DMS114 treated with DMSO at 0.1 percent for 48 hours (cell line): Measurements from ENCODE around the gene BSDC1.
A peak's percentile ranks its signal among the peaks of the same experiment; 100 is the strongest.
"Not testable (repeated sequence)": the region's sequence is repeated elsewhere in the genome, so short reads cannot be mapped to it uniquely, and the experiment has no call there.

Source experiments
- DNase-seq: peaks from one replicate; lab custom pipeline; 2025; ENCODE audit not compliant: unreplicated experiment; lab: John Stamatoyannopoulos, UW

The BSDC1 gene

GRCh38 chr1:32361308-32361673, 33.0 kb downstream of the BSDC1 start:
- no peak for DNase-seq

DNA sequence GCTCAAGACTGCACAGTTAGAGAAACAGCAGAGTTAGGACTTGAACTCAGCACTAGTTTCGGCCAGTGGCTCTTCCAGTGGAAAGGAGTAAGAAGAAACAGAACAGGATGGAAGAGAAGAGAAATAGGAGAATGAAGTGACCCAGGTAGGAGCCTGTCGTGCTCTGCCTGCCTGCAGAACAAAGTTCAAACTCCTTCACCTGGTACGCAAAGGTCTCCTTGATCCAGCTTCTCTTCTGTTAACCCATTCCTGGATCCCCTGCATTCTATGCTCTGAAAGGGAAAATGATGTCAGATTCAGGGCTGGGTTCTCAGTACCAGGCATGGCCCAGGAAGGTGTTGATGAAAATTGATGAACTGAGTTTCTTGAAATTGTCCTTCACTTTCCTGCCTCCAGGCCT, 35.8 kb downstream of the BSDC1 start:
- no peak for DNase-seq

- no peak for DNase-seq
Measured at GRCh38 chr1:32357614-32358013, 36.6 kb downstream of the BSDC1 start.

GRCh38 chr1:32356478-32356877, 37.8 kb downstream of the BSDC1 start:
- no peak for DNase-seq

- not testable (repeated sequence) for DNase-seq
Measured at GRCh38 chr1:32355778-32356177, 38.5 kb downstream of the BSDC1 start.

DNA sequence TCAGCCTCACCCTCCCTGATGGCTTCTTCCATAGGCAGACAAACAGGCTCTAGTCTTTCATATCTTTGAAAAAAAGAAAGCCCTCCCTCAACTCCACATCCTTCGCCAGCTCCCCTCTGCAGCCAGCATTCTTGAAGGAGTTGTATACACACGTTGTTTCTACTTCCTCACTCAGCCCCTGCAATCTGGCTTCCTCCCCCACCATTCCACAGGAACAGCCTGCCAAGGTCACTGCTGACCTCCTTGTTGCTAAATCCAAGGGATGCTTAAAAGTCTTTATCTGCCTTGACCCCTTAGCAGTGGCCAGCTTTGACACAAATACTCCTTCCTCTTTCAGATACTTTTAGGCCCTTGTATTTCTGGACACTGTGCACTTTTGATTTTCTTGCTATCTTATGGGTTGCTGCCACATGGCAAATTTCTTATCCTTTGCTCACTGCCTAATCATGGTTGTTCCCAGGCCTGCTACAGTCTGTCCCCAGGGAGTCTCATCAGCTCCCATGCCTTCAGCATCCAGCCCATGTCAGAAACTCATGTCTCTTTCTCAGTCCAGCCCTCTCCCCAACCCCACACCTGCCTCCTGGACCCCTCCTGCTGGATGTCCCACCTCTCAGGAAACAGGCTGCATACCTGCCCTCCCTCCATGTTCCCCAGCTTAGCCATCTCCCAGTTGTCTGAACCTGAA, 40.2 kb downstream of the BSDC1 start:
- no peak for DNase-seq

DNA sequence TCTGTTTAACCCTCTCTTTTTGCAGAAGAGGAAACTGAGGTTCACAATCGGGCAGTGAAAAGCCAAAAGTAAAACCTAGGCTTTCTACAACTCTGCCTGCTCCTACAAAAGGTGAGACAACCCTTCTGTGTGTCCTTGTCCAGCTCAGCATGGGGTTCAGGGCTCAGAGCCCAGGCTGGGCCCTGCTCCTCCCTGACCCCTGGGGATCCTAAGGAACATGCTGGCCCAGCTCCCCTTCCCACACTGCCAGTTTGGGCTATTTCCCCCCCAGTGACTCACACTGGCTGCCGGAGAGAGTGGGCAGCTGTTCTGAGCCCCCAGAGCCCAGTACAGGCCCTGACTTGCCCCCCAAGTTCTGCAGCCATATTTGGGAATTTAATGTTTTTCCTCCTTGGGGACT, 40.8 kb downstream of the BSDC1 start:
- DNase-seq: no peak

GRCh38 chr1:32352831-32353383, 41.3 kb downstream of the BSDC1 start:
- no peak for DNase-seq

GRCh38 chr1:32352239-32352745, 41.9 kb downstream of the BSDC1 start:
- DNase-seq: no peak

- peak; percentile 83 for DNase-seq
Measured at GRCh38 chr1:32351399-32352238, 42.6 kb downstream of the BSDC1 start.

DNA sequence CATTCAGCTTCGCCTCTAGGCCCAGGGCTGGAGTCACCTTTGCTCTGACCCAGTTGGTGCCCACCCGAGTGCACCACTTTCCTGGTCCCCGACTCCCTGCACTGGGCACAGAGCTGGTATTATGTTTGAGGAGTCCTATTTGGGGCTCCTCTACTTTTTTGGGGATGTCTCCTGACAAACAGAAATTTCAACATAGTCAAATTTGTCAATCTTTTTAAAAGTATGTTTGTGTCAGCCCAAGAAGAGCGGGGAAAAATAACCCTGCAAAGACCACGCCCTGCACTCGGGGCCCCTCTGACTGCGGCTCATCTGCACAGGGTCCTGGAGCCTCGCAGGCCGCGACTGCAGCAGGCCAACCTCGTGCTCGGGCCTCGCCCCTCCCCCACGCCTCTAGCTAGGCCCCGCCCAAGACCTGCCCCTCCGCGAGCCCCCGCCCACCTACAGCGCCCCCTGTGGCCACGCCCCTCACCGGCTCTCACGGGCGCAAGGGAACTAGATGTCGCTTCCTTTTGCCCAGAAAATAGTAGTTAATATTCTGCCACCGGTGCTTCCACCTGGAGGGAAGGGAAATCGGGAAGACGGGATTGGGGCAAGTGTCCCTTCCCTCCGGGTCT, 43.3 kb downstream of the BSDC1 start:
- no peak for DNase-seq

DNA sequence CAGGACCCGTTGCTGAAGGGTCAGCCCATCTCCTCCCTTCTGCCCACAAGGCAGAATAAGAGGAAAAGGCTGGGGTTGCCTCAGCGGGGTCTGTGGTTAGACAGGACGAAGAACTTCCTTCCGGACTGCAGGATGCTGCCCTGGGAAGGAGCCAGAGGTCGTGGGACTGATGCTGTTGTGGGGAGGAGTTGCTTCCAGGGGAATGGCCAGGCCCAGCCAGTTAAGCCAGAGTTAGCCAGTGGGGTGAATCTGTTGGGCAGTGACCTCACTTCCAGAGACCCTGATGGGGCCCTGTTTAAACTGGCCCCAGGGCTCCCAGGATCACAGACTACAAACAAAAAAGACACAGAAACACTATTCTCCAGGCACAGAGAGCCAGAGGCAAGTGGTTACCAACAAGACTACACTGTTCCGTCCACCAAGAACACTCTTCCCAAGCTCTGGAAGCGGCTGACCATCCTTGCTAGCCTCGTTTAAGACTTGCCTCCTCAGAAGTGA, 45.0 kb downstream of the BSDC1 start:
- no peak for DNase-seq

DNA sequence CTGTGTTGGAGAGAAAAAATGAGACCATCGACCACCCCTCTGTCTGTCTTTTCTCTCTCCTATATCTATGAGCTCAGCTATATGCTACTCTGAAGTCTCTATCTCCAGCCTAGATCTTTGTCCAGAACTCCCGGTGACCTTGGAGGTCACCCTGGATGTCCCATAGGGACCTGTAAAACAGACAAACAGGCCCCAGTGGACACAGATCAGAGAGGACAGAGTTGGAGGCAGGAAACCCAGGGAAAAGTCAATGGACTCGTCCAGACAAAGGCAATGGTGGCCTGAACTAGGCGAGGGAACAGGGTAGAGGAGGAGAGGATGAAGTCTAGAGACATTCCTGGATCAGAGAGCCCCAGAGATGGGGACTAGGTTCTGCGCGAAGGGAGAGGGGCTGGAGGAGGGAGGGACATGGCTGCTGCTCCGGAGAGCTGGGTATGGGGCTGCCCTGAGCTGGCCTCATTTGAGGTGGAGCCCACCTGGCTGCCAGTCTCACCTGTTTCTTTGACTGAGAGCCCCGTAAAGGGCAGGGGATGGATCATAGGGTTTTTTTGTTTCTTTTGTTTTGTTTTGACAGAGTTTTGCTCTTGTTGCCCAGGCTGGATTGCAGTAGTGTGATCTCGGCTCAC, 47.6 kb downstream of the BSDC1 start:
- DNase-seq: no peak

- no peak for DNase-seq
Measured at GRCh38 chr1:32345289-32345827, 48.9 kb downstream of the BSDC1 start.

GRCh38 chr1:32342704-32343103, 51.5 kb downstream of the BSDC1 start:
- no peak for DNase-seq

- DNase-seq: no peak
Measured at GRCh38 chr1:32341971-32342370, 52.3 kb downstream of the BSDC1 start.

GRCh38 chr1:32341186-32341757, 53.0 kb downstream of the BSDC1 start:
- DNase-seq: no peak

GRCh38 chr1:32339363-32339978, 54.8 kb downstream of the BSDC1 start:
- no peak for DNase-seq

DNA sequence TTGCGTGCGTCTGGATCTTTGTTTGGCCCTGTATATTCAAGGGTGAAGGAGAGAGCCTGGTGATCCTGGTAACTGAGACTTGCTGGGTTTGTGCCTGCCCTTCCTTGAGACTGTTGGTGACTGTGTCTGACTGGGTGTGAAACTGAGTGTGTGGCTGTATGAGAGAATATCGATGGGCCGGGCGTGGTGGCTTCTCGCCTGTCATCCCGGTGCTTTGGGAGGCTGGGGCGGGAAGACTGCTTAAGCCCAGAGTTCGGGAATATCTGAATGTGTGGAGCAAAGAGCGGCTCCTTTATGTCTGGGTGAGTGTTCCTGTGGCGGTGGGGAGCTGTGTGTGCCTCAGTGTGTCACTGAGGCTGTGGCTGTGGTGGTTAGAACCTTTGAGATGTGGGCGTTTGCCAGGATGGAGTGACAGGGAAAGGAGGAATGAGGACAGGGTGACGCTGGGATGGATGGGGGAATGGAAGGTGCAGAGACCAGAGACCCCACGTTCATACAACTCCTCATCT, 55.5 kb downstream of the BSDC1 start:
- DNase-seq: no peak
